CD4-positive, alpha-beta T cell treated with Interleukin-15 for 1 hour (primary cell): ENCODE data around the gene CATSPERE.

Experiments
- DNase-seq: peaks from one replicate; pipeline ENCODE4 v3.0.0-alpha.2; 2020

CATSPERE gene, protein sequence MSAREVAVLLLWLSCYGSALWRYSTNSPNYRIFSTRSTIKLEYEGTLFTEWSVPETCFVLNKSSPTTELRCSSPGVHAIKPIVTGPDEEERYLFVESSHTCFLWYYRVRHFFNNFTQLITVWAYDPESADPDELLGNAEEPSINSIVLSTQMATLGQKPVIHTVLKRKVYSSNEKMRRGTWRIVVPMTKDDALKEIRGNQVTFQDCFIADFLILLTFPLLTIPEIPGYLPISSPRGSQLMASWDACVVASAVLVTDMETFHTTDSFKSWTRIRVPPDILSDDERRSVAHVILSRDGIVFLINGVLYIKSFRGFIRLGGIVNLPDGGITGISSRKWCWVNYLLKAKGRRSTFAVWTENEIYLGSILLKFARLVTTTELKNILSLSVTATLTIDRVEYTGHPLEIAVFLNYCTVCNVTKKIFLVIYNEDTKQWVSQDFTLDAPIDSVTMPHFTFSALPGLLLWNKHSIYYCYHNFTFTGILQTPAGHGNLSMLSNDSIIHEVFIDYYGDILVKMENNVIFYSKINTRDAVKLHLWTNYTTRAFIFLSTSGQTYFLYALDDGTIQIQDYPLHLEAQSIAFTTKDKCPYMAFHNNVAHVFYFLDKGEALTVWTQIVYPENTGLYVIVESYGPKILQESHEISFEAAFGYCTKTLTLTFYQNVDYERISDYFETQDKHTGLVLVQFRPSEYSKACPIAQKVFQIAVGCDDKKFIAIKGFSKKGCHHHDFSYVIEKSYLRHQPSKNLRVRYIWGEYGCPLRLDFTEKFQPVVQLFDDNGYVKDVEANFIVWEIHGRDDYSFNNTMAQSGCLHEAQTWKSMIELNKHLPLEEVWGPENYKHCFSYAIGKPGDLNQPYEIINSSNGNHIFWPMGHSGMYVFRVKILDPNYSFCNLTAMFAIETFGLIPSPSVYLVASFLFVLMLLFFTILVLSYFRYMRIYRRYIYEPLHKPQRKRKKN

GRCh38 chr1:244461245-244462071 lies at the start of gene CATSPERE:
Gene CATSPERE, plus strand, starts transcription at chr1:244461273. Its CDS starts 157 bp downstream, at chr1:244461430.
- DNase-seq: peak; percentile 77

GRCh38 chr1:244412176-244412575 lies 48.9 kb upstream of the CATSPERE start:
- DNase-seq: no peak

GRCh38 chr1:244413736-244414135 lies 47.3 kb upstream of the CATSPERE start:
- DNase-seq: no peak

GRCh38 chr1:244414543-244414942 lies 46.5 kb upstream of the CATSPERE start:
- no peak for DNase-seq

- DNase-seq: no peak
Observed at GRCh38 chr1:244419024-244419423, 42.0 kb upstream of the CATSPERE start.

GRCh38 chr1:244422174-244422573 lies 38.9 kb upstream of the CATSPERE start:
- no peak for DNase-seq

DNA sequence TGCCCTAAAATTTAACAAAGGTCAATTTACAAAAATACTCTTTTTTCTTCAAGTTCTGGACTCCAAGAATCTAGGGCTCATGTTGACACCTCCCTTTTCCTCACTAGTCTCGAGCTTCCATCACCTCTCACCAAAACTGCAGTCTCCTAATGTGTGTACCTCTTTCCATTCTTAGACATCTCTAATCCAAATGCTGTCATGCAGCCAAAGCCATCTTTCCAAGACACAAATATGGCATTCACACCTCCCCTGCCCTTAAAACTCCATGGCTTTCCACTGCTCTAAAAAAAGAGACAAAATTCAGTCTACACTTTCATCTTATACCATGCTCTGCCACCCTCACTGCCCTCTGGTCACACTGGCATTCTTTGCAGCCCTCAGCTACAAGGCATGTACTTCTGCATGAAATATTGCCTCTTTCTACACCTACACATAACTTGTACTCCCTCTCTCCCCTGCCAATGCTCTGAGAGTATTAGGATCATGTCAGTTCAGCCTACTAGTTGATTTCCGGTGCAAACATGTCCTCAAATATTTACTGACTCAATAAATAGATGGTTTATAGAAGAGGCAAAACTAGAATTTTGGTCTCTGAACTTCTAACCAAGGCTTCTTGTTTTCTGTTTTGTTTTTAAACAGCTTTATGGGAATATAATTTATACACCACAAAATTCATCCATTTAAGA lies 36.3 kb upstream of the CATSPERE start:
- DNase-seq: no peak

GRCh38 chr1:244427647-244428046 lies 33.4 kb upstream of the CATSPERE start:
- DNase-seq: no peak

- no peak for DNase-seq
Observed at GRCh38 chr1:244429818-244430217, 31.3 kb upstream of the CATSPERE start.

DNA sequence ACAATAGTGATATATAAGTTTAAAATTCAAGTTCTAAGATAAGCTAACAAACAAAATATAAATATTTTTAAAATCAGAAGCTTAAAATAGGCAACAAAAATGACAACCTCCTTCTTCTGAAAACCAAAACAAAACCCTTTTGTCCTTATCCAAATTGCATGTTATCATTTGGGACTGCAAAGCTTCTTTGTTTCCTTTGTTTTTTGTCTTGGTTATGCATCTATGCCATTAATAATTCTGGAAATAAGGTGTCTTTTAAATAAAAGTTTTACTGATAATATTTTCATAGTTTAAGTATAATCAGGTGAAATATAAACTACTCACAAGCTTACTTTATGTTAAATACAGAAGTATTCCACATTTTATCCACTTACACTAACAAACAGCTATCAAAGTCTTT lies 29.9 kb upstream of the CATSPERE start:
- no peak for DNase-seq

DNA sequence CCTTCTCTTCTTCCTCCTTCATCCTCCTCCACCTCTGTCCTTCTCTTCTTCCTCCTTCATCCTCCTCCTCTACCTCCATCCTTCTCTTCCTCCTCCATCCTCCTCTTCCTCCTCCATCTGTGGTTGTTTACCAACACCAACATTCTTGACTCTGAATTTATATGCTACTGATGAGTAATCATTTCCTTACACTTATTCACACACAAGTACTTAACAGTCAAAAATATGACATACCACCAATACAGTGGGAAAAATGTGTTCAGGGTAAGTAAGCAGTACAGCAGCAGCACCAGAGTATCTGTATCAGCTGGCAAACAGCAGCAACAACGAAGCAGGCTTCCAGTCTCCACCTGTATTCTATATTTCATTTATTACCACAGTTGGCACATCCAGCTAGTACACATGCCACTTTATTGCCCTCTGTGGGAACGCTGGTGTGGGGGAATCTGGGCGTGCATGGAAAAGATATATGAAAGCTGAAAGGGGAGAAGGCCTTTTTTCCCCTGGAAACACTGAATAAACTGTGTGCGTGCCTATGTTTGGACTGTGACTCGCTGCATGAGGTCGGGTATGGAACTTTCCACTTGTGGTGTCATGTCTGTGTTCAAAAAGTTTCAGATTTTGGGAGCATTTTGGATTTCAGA lies 25.4 kb upstream of the CATSPERE start:
- no peak for DNase-seq

DNA sequence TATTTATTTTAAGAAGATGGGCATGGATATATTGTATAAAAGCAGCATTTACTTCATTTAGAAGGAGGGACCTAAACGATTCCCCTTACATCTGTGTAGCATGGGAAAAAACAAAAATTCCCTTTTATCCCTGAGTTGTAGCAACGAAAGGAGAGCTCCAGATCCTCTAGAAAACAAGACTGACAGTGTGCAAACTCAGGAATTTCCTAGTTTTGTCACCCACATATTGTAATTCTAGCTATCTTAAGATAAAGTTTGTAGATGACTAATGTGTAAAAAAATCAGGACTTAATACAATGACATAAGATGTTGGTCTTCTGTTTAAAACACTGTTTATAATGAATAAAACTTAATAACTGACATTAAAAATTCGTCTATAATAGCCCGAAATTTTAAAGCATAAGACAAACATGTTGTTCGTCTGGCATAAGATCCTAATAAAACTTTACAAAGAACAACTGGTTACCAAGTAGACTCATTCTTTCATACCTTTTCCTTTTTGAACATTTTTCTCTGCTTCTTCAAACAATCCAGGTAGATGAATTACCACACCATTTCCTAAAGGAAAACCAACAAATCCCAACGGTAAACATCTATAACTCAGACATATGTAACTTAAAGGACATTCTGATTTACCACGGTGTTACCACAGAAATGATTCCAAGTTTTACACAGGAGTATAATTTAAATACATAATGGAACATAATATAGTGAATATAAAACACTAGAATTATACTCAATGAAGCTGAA lies 24.6 kb upstream of the CATSPERE start:
- DNase-seq: no peak

- no peak for DNase-seq
Observed at GRCh38 chr1:244437086-244437468, 24.0 kb upstream of the CATSPERE start.

GRCh38 chr1:244439391-244440032 lies 21.6 kb upstream of the CATSPERE start:
- DNase-seq: no peak

GRCh38 chr1:244442850-244443249 lies 18.2 kb upstream of the CATSPERE start:
- no peak for DNase-seq

- no peak for DNase-seq
Observed at GRCh38 chr1:244444854-244445253, 16.2 kb upstream of the CATSPERE start.

DNA sequence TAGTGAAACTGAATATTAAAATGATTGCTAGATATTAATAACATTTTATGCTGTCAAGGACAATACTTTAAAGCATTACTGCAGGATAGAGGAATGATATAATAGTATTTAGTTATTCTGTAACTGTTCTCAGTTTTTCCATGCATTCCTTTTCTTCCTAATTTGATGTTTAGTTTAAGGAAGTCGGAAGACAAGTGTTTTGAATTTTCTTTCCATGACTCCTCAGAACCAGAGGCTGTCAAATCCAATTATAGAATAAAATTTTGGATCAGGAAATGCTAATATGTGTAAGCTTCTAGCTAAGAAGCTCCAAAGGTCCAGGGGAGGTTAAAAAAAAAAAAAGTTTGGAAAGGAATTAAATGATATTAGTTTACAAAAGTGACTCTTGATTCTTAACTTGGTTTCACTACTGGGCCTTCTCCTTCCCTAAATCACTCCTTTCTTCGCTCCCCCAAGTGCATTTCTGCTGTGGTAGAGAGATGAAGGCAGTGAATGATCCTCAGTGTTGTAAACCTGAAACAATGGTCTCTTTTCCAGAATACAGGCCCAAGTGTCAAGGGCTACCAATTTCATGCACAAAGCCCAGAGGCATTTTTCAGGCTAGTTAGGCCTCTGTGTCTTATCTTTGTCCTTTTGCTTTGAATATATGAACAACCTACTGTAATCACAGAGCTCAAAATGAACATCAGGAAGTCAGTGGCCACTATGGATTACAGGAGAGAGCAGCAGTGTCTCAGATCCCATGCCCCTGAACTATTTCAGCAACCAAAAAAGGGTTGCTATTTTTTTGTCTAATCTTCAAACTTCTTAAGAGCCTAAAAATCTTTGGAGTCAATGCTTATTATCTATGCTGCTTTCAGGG lies 15.5 kb upstream of the CATSPERE start:
- DNase-seq: no peak

- no peak for DNase-seq
Observed at GRCh38 chr1:244447024-244447423, 14.0 kb upstream of the CATSPERE start.

GRCh38 chr1:244447552-244447951 lies 13.5 kb upstream of the CATSPERE start:
- no peak for DNase-seq
